ENCODE results near the gene C1orf159. TPM values are rescaled to one million over a fixed set of nuclear protein-coding genes. Genes with fewer than 3 reads are reported as not detected.
"Not testable (repeated sequence)": the region's sequence is repeated elsewhere in the genome, so short reads cannot be mapped to it uniquely, and the experiment has no call there.

The C1orf159 gene
- total RNA-seq: 2.4 TPM
- long read RNA-seq, partial matches to known transcripts: 0 of 4 reads
- long read RNA-seq, other reads (novel, unspliced or antisense): 4 of 4 reads

- intact Hi-C loops (cut with DNase I): no loop called here
- peak; percentile 100 for DNase-seq
Observed at GRCh38 chr1:1115786-1116700, at the start of gene C1orf159. Gene C1orf159 (minus strand): TSS chr1:1116089. CDS start chr1:1091543, 24,546 bp downstream.

GRCh38 chr1:1165485-1165884, 49.6 kb upstream of the C1orf159 start:
- DNase-seq: no peak
- ATAC-seq (ENCODE audit: poor library complexity): no peak
- intact Hi-C loops (cut with DNase I): no loop called here

More at GRCh38 chr1:1115786-1116700, at the start of gene C1orf159:
- ATAC-seq (ENCODE audit: poor library complexity): peak; percentile 99

- ATAC-seq (ENCODE audit: poor library complexity): no peak
- intact Hi-C loops (cut with DNase I): no loop called here
- DNase-seq: no peak
Observed at GRCh38 chr1:1164701-1165451, 49.0 kb upstream of the C1orf159 start.

- DNase-seq (no peak), ATAC-seq (ENCODE audit: poor library complexity) (no peak)
- intact Hi-C loops (cut with DNase I): no loop called here
Observed at GRCh38 chr1:1164361-1164700, 48.4 kb upstream of the C1orf159 start.

- ATAC-seq (ENCODE audit: poor library complexity) (no peak), DNase-seq (no peak)
Observed at GRCh38 chr1:1163538-1164070, 47.7 kb upstream of the C1orf159 start.

GRCh38 chr1:1162597-1163537, 47.0 kb upstream of the C1orf159 start:
- intact Hi-C loops (cut with DNase I): no loop called here
- DNase-seq (no peak), ATAC-seq (ENCODE audit: poor library complexity) (no peak)

More at GRCh38 chr1:1163538-1164070, 47.7 kb upstream of the C1orf159 start:
- intact Hi-C loops (cut with DNase I): no loop called here

- intact Hi-C loops (cut with DNase I): no loop called here
- ATAC-seq (ENCODE audit: poor library complexity) (no peak), DNase-seq (no peak)
Observed at GRCh38 chr1:1161683-1162079, 45.8 kb upstream of the C1orf159 start.

- intact Hi-C loops (cut with DNase I): no loop called here
- ATAC-seq (ENCODE audit: poor library complexity): no peak
- no peak for DNase-seq
Observed at GRCh38 chr1:1161078-1161682, 45.3 kb upstream of the C1orf159 start.

GRCh38 chr1:1160281-1160930, 44.5 kb upstream of the C1orf159 start:
- intact Hi-C loops (cut with DNase I): no loop called here
- no peak for ATAC-seq (ENCODE audit: poor library complexity)
- no peak for DNase-seq

- peak; percentile 73 for ATAC-seq (ENCODE audit: poor library complexity)
- intact Hi-C loops (cut with DNase I): no loop called here
- peak; percentile 76 for DNase-seq
Observed at GRCh38 chr1:1157914-1158710, 42.2 kb upstream of the C1orf159 start.

GRCh38 chr1:1157426-1157913, 41.6 kb upstream of the C1orf159 start:
- intact Hi-C loops (cut with DNase I): no loop called here
- ATAC-seq (ENCODE audit: poor library complexity) (peak; percentile 92), DNase-seq (peak; percentile 93)

GRCh38 chr1:1157033-1157365, 41.1 kb upstream of the C1orf159 start:
- ATAC-seq (ENCODE audit: poor library complexity) (no peak), DNase-seq (no peak)
- intact Hi-C loops (cut with DNase I): no loop called here

- DNase-seq (no peak), ATAC-seq (ENCODE audit: poor library complexity) (no peak)
- intact Hi-C loops (cut with DNase I): no loop called here
Observed at GRCh38 chr1:1156140-1157032, 40.5 kb upstream of the C1orf159 start.

GRCh38 chr1:1155258-1155657, 39.4 kb upstream of the C1orf159 start:
- intact Hi-C loops (cut with DNase I): no loop called here
- DNase-seq: no peak
- ATAC-seq (ENCODE audit: poor library complexity): no peak

- DNase-seq (no peak), ATAC-seq (ENCODE audit: poor library complexity) (no peak)
- intact Hi-C loops (cut with DNase I): no loop called here
Observed at GRCh38 chr1:1153874-1154273, 38.0 kb upstream of the C1orf159 start.

- DNase-seq; intact Hi-C loops (cut with DNase I); ATAC-seq (ENCODE audit: poor library complexity): not testable (repeated sequence)
Observed at GRCh38 chr1:1153215-1153614, 37.3 kb upstream of the C1orf159 start.

Measured in Right ventricle myocardium superior (tissue), 1 donor.